Stimulated activated CD8-positive, alpha-beta memory T cell treated with anti-CD3 and anti-CD28 coated beads, Interleukin-12 subunit alpha, Interleukin-12 subunit beta, amount 100 ng/mL, for 24 hours (primary cell): ENCODE data around the gene EIF4H.
"Not testable (repeated sequence)": the region's sequence is repeated elsewhere in the genome, so short reads cannot be mapped to it uniquely, and the experiment has no call there.

Source experiments
- DNase-seq: peaks from one replicate; pipeline ENCODE4 v3.0.0-alpha.2; 2020; ENCODE audit errors: extremely low read depth

Gene EIF4H

DNA sequence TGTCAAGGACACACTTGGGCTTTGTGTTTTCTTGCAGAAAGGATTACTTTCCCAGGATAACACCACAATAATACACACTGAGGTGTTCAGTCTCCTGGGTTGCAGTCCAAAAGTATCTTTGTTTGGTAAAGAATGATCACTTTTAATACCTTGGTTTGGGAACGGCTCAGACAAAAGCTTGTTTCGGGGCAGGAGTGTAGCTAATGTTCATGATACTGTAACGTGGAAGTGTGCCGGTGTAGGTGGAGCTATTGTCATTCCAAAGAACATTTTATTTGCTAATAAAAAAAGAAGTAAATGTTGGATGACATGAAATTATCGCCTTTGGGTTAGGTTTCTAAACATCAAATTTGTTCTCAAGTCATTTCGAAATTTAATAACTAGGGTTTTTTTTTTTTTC, 1.2 kb downstream of the EIF4H start:
- no peak for DNase-seq

DNA sequence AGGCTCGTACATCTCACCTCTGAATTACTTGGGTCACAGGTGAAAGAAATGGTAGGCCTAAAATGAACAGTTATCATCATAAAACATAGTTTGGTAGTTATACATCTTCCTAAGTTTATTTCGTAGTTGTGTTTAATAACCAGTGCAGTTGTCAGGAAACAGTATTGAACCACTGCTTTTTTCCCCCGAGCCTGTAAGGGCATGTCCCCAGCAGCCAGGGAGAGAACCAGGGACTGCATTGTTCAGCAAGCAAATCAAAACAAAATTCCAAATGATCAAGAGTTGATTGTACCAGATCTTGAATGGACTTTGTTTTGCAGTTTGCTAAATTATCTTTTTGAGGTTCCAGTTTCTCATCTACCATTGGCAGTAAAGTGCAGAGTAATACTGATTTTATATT, 2.4 kb downstream of the EIF4H start:
- DNase-seq: no peak

DNA sequence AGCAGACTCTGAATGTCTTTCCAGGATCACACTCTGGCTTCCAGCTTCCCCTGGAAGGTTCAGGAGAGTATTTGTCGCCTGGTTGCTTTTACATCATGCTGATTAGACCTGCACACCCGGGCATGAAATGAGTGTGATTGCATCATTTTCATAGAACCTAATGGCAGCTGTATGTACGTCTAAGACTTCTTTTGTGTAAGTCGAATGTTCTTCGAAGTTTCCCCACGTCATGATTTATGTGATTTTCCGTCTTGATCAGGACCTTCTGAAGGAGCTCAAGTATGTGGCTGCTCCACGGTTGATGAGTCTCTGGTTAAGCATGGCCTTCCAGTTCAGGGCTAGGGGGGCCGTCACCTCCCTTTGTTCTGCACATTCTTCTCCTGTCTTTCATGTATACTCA, 4.5 kb downstream of the EIF4H start:
- DNase-seq: no peak

DNA sequence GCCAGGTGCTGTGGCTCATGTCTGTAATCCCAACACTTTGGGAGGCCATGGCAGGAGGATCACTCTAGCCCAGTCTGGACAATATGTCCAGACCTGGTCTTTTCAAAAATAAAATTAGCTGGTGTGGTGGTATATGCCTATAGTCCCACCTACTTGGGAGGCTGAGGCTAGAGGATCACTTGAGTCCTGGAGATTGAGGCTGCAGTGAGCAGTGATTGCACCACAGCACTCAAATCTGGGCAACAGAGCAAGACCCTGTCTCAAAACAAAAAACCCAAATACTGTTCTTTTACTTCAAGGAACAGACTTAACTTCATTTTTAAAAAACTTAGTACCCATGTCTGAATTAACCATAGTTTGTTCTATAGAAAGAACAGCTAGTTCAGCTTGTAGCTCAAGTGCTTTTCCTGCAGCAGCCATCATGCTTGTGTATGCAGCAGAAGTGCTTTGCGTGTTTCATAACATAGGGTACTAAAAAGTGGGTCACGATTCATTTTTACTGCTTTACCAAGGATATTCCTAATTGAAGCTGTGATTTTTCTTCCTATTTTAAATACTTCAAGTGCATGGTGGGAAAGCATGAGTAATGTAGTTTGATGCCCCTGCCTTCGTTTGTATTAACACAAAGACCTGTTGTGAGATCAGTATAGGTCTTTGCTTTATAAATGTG, 5.9 kb downstream of the EIF4H start:
- no peak for DNase-seq

DNA sequence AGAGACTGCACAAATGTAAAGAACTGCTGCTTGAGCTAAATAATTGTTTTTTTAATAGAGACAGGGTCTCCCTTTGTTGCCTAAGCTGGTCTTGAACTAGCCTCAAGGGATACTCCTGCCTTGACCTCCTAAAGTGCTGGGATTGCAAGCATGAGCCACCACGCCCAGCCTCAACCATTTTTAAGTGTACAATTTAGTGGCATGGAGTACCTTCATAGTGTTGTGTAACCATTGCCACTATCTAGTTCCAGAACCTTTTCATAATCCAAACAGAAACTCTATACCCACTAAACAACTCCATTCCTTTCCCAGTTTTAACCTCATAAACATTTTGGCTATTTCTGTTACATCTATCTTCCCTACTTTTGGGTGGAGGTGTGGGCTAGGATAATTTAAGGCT, 6.7 kb downstream of the EIF4H start:
- DNase-seq: no peak

DNA sequence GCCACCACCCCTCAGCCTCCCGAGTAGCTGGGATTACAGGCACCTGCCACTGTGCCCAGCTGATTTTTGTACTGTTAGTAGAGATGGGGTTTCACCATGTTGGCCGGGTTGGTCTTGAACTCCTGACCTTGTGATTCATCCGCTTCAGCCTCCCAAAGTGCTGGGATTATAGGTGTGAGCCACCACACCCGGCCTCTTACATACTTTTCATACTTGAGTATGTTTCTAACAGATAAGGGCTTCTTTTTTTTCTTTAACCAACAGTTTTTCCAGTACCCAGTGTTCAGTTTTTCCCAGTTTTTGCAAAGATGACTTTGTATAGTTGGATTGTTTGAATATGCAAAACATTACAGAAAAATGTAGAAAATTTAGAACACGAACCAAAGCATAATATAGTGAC, 7.7 kb downstream of the EIF4H start:
- no peak for DNase-seq

DNA sequence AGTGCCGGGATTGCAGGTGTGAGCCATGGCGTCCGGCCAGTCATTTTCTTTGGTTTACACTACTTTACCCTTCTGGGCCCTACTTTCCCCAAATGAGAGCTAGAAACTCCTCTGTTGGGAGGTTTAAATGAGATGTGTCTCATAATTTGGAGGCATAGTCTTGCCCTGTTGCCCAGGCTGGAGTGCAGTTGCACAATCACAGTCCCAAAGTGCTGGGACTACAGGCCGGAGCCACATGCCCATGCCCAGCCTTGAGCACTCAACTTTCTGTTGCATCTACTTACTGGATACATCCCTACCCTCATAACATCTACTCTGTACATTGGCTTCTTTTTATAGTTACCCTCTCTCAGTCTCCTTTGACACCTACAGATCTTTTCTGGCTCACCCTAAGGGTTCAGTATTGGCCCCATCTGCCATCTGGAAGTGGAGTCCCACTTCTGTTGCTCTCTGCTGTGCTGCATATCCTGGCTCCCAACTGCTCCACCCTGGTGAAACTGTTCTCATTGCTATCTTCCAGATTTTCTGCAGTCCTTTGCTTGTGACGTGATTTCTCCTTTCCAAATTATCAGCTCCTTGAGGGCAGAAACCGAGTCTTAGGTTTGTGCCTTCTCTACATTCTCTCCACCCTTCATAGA, 8.4 kb downstream of the EIF4H start:
- DNase-seq: no peak

DNA sequence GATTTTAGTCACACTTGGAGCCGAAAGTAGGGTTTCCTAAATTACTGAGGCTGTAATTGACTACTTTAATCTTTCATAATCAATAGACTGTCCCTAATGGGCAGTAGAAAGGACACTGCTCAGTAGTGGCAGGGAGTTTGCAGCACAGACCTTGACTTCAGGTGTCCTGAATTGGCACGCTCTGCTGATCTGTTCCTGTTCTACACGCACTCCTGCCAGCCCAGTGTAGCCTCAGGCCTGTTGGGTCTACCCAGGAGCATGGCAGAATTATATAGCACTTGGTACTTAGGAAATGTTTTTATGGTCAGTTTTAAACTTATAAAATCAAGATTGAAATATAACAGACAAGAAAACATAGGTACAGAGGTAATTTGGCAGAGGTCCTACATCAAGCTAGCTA, 9.0 kb downstream of the EIF4H start:
- DNase-seq: no peak

DNA sequence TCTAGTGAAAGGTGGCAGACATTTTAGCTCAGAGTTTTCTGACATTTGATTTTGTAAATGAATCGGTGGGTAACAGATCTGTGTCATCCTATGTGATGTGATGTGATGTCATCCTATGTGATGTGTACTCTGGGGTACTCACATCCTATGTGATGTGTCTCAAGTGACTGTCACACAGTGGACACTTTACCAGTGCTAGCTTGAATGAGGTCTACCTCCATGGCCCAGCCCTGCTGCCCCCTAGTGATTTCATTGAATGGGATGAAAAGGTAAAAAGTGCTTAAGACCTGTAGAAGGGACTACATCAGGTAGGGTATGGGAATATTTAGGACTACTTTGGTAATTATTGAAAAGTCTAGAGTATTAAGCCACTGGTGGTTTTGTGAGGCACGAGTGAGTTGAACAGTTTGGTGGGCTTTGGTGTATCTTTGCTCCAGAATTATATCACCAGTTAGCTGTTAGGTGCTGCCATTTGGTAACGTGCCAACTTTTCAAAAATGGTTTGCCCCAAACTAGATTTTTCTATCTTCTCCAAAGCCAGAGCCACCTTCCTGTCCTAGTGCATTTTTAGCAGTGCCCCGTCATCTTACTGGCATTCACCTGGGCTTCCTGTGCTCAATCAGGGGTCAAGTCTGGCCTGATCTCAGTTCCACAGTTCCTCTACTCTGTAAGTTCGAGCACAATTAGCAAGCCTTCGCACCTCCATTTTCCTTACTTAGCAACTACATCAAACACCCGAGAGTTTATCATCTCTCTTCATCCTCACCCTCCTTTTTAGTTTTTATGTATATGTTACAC, 9.7 kb downstream of the EIF4H start:
- DNase-seq: no peak

DNA sequence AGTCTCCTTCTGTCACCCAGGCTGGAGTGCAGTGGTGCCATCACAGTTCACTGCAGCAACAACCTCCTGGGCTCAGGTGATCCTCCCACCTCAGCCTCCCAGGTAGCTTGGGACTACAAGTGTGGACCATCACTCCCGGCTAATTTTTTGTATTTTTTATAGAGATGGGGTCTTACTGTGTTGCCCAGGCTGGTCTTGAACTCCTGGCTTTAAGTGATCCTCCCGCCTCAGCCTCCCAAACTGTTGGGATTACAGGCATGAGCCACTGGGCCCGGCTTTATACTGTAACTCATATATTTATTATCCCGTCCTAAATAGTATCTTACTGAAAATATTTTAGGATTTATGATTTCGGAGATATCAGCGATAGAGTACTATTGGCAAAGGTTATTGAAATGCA, 10.9 kb downstream of the EIF4H start:
- no peak for DNase-seq

DNA sequence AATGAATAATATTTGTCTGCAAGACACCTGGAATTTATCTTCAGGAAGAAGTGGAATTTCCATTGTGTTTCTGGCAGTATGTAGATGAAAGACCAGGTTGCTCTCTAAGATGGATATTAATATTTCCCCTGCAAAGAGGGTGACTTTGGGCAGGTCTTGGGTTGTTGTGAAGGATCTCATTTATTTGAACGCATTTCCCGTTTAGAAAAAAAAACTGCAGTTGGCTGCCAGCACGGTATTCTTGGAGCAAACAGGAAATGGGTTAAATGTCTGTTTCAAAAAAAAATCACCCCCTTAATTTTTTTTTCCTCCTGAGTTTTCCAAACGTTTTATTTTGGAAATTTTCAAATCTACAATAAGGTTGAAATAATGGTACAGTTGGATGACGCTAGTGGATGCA, 11.5 kb downstream of the EIF4H start:
- DNase-seq: no peak

DNA sequence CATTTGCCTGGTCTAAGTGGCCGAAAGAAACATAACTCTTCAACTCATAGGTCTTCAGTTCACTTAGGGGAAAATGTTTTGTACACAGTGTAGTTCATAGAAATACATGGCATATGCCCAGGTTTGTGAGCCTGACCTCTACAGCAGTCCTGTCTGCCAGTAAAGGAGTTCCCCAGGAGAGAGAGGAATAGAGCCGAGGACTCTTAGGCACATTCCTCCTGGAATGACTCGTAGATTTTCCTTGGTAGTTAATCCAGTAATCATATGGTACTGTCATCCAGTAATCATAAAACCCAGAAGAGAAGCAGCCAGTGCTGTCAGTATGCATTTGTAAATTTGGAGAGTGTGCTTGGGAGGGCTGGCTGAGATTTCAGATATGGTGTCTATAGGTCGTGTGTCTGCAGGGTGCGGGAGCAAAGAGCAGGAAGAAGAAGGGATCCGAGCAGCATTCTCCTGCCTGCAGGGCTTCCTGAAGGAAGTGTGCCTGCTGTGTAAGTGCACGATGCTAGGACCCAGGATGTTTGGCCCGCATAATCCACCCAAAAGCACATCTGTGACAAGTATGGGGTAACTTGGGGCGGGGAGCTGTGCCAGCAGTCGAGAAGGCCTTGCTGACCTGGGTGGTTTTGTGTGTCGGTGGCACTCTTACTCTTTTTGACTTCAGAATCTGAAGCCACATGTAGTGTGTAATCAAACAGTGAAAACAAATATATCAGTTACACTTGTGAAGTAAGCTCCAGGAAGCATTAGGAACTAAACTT, 13.9 kb downstream of the EIF4H start:
- DNase-seq: no peak

DNA sequence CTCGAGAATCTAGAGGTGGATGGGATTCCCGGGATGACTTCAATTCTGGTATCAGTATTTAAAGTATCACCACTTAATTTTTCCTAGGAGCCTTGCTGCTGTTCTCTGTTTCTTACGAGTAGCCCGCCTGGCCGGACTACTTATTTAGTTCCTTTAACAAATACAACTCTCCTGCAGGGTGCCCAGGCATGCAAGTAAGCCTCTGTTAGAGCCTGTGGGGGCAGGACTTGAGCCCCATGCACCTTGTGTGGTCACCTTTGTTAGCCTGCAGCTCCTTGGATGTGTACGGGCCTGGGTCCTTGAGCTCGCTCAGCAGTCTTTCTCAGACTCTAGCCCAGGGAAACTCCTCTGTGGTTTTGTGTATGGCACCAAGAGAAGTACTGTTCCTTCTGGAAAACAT, 16.1 kb downstream of the EIF4H start:
- DNase-seq: no peak

DNA sequence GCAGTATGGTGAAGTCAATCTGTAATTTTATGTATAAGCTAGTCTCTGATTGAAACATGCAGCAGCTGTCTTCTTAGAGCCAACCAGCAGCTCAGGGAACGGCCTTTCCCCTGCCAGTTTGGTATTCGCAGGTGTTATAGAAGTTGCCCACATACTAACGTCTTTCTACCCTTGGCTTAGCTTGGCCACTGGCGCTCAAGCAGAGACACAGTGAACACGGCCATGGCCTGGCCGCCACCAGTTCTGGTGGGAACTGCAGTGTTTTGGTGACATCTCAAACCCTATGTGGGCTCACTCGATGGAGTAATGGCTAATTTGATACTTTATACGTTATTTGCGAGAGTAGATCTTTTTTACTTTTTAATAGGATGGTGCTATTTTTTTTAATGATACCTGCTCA, 17.1 kb downstream of the EIF4H start:
- no peak for DNase-seq

DNA sequence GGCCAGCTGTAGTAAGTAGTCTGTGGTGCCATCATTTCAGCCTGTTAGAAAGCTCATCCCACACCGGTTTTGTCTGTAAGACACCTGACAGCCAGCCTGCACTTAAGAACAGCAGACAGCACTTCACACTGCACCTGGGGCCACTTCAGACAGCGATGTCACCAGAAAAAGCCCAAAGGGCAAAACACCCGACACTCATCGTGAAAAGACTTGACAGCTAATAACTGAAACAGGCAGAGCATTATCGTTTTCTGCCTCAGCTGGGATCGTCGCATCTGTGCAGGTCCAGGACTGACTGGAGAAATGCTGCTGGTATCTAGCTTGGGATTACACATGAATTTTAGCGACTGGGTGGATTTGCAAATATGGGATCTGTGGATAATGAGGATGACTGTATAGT, 18.9 kb downstream of the EIF4H start:
- DNase-seq: no peak

DNA sequence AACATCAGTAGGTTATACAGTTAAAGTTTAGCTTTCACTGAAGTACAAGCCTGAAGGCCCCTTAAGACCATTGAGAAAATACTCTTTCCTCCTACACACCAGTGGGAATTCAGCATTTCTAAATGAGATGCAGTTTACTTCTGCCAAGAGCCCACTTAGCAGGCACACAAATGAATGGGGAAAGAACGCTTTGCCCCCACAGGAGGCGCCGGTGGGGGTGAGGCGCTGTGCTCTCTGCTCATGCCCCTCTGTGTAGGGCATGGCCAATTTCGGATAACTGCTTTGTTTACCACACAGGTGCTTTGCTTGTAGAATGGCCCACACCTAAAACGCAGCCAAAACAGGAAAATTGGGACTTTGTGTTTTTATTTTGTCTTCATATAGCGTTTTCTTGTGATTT, 19.8 kb downstream of the EIF4H start:
- no peak for DNase-seq

DNA sequence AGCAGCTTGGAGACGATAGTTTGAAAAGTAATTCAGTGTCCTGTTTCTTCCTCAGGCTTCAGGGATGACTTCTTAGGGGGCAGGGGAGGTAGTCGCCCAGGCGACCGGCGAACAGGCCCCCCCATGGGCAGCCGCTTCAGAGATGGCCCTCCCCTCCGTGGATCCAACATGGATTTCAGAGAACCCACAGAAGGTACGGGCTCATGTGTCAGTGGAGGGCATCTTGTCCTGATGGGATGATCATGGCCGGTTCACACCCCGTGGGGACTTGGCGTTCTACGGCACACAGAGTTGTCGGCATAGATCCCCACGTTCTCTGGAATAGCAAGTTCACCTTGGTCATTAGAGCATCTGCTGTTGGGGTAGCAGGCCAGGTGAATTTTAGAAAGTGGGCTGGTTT, 20.5 kb downstream of the EIF4H start:
- no peak for DNase-seq

DNA sequence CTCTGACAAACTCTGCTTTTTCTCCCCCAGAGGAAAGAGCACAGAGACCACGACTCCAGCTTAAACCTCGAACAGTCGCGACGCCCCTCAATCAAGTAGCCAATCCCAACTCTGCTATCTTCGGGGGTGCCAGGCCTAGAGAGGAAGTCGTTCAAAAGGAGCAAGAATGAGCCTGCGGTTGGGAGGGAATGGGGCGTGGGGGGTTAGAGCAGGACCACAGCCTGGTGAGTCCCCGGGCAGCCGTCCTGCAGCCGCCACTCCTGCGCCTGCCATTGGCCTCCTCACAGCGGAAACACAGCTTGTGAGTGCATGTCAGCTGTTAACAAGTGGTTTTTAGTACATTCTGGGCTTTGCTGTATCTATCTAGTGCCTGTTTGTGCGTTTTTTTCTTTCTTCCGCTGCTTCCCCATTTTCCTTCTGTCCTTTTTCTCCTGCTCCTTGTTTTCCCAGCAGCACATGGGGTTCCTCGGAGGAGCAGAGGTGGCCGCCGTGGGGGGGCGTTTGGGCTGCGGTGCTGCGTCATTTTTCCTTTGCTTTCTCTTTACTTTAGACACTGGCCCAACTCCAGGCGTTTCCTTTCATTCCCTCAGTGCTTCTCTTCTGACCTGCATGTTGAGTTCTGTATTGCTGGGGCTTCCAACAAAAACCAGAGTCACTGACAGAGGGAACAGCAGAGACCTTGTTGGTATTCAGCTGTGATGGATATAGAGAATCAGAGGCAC, 21.1 kb downstream of the EIF4H start:
- not testable (repeated sequence) for DNase-seq

DNA sequence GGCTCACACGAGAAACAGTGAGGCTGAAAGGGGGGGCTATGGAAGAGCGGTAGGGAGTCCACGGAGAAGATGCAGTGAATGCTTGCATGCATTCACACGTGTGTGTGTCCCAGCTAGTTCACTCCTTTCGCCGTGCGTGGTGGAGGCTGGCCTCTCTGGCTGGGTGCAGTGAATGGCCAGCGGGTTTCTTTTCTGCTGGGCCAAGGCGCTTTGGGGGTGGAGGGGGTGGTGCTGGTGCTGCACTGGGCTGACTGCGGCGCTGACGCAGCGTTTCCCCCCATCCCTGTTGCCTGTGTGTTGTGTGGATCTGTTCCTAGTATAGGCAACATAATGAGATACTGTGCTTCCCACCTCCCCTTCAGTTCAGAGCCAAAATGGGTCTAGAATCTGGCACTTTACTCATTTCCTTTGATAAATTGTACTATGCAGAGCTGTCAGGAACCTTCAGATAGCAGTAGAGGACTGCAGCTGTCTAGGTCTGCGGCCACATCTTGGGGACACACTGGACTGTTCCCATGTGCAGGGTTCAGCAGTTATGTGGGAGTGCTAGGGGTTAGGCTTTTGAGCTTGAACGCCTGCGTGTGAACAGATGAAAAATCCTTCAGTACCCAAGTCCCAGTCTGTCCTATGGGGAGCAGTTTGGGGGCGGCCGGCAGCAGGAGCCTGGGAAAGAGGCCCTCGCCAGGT, 22.0 kb downstream of the EIF4H start:
- not testable (repeated sequence) for DNase-seq

DNA sequence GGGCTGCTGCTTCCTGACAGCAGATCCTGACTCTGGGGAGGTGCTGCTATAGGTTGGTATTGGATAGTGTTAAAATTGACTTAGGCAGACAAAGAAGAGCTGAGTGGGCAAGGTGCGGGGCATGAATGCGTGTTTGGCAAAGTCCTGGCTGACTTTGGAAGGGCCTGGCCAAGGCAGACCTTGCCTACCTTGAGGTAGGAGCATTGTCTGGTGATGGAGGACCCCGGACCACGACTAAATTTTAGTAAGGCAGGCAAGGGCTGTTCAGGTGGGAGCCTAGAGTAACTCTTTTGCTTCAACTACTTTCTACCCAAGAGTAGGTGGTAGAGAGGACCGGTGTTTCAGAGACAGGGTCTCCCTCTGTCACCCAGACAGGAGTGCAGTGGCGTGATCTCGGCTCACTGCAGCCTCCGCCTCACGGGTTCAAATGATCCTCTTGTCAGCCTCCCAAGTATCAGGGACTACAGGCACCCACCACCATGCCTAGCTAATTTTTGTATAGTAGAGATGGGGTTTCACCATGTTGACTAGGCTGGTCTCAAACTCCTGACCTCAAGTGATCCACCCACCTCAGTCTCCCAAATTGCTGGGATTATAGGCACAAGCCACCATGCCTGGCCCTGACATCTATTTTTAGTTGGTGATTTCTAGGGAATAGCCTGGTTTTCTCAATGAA, 23.4 kb downstream of the EIF4H start:
- DNase-seq: no peak
